ENCODE data around the gene ITPR1. TPM values are rescaled to one million over a fixed set of nuclear protein-coding genes. Genes with fewer than 3 reads are reported as not detected.

Gene ITPR1
- total and polyA plus RNA-seq, 10 of the 15 experiments (the other 5 are each of a cell fraction or from before 2014, with no cell fraction given): 12.2 to 239 (median 28.4) TPM

DNA sequence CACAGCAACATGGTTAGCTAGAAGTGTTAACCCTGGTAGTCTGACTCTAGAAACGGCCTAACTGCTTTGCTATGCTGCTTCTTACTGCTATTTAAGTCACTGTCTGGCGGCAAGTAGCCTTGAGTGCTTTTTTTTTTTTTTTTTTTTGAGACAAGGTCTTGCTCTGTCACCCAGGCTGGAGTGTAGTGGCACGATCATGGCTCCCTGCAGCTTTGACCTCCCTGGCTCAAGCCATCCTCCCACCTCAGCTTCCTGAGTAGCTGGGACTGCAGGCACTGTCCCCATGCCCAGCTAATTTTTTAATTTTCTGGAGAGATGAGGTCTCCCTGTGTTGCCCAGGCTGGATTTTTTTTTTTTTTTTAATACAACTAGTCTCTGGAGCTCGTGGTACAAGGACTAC is 93.2 kb downstream of the ITPR1 start:
- DNase-seq (ENCODE audit: low read depth, low spot score) (no peak), ATAC-seq (no peak), FAIRE-seq (no peak)
- Histone ChIP-seq H3K4me1 (ENCODE audit: control insufficient read depth, insufficient read depth, low read length) (peaks cover 13% of the 10 kb centered on the region), H3K27ac (ENCODE audit: control insufficient read depth, insufficient read depth) (no peak overlapping the region), H3K4me2 (ENCODE audit: control insufficient read depth, insufficient read depth) (no peak overlapping the region), H3K9me3 (replicated peaks; ENCODE audit: control insufficient read depth, insufficient read depth, low read length) (no peaks in the 10 kb centered on the region; the same call in 1 of the 3 replicates), H3K36me3 (ENCODE audit: control insufficient read depth in 2 of 2, insufficient read depth in 2 of 2, low read length in 1 of 2) (peaks cover 0 to 3% of the 10 kb centered on the region in 2 experiments; a peak in 2 of 4 replicates), H3K4me3 (no peak overlapping the region), H4K20me1 (ENCODE audit: control insufficient read depth, insufficient read depth) (no peaks in the 10 kb centered on the region; the same call in 1 of the 2 replicates), H3K27me3 (replicated peaks in 1 of 2; ENCODE audit: control insufficient read depth in 2 of 2, insufficient read depth in 2 of 2, low read length in 1 of 2) (no peaks in the 10 kb centered on the region), H3K79me2 (ENCODE audit: control insufficient read depth, insufficient read depth, low read length) (peaks cover 3% of the 10 kb centered on the region), H3K9ac (ENCODE audit: control insufficient read depth, insufficient read depth, low read length) (no peak overlapping the region), H2AFZ (ENCODE audit: control insufficient read depth, low read depth, low read length) (no peak overlapping the region)
- POLR2A ChIA-PET: interaction anchor here (0.5 to 0.6 kb wide), 2 partner anchors 78 to 1184 kb away, joined by 3 to 8 read pairs; no protein-coding TSS in a partner anchor
- no peak for TF ChIP-seq WRNIP1 (IDR thresholded peaks at IDR 0.05; ENCODE audit: borderline replicate concordance, low read depth, low read length)
- BruUV-seq (replicated peaks): no TSS peak
- in situ Hi-C loops (cut with MboI): no loop called here
- RAD21 ChIA-PET (ENCODE audit: unreplicated experiment): interaction anchor here (1.1 to 4.6 kb wide), 4 partner anchors 47 to 236 kb away, joined by 3 to 26 read pairs (median 10); no protein-coding TSS in a partner anchor
- intact Hi-C loops (cut with micrococcal nuclease; ENCODE audit: unreplicated experiment): no loop called here
- SMC1A ChIA-PET (ENCODE audit: uncharacterized antibody, unreplicated experiment): interaction anchor here (0.6 to 1.7 kb wide), 9 partner anchors 10 to 369 kb away, joined by 3 to 5 read pairs (median 4); no protein-coding TSS in a partner anchor
- 30% methylated on average over 3 of the region's 4 CpGs for WGBS (ENCODE audit: insufficient coverage, insufficient replicate concordance, low lambda C conversion rate, missing lambda C conversion rate)
- CTCF ChIA-PET: interaction anchor here (0.6 to 1.7 kb wide), 4 partner anchors 44 to 712 kb away, joined by 3 to 4 read pairs (median 3); no protein-coding TSS in a partner anchor

DNA sequence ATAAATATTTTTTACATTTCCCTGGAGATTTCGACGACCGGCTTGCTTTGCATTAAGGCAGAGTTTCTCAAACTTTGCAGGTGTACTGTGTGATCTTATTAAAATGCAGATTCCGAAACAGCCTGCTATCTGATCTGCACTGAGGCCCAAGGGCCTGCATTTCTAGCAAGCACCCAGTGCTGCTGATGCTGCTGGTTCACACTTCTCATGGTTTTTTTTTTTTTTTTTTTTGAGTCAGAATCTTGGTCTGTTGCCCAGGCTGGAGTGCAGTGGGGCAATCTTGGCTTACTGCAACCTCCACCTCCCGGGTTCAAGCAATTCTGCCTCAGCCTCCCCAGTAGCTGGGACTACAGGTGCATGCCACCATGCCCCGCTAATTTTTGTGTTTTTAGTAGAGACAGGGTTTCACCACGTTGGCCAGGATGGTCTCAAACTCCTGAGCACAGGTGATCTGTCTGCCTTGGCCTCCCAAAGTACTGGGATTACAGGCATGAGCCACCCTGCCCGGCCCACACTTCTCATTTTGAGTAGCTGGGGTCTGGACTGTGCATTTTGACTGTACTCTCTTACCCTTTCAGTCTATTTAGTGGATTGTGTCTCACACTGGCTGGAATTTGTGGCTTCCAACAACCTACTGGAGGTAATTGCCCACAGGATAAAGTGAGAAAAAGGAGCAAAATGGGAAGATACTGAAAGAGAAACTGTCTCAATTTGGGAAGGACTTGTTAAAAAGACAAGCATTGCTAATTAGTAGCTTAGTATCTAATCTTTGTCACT is 94.1 kb downstream of the ITPR1 start:
- FAIRE-seq (no peak), ATAC-seq (peak; percentile 59), DNase-seq (ENCODE audit: low read depth, low spot score) (no peak)
- no TSS peak for BruUV-seq (replicated peaks)
- Histone ChIP-seq H3K36me3 (ENCODE audit: control insufficient read depth in 2 of 2, insufficient read depth in 2 of 2, low read length in 1 of 2) (peaks cover 0 to 3% of the 10 kb centered on the region in 2 experiments; a peak in 2 of 4 replicates), H4K20me1 (ENCODE audit: control insufficient read depth, insufficient read depth) (no peaks in the 10 kb centered on the region; the same call in 1 of the 2 replicates), H3K4me1 (ENCODE audit: control insufficient read depth, insufficient read depth, low read length) (peaks cover 13% of the 10 kb centered on the region), H3K9ac (ENCODE audit: control insufficient read depth, insufficient read depth, low read length) (peak overlapping the region; percentile 6; the same call in 1 of the 2 replicates), H3K4me3 (no peak overlapping the region), H3K27me3 (replicated peaks in 1 of 2; ENCODE audit: control insufficient read depth in 2 of 2, insufficient read depth in 2 of 2, low read length in 1 of 2) (no peaks in the 10 kb centered on the region), H3K27ac (ENCODE audit: control insufficient read depth, insufficient read depth) (no peak overlapping the region; the same call in 1 of the 2 replicates), H3K9me3 (replicated peaks; ENCODE audit: control insufficient read depth, insufficient read depth, low read length) (no peaks in the 10 kb centered on the region; the same call in 1 of the 3 replicates), H3K79me2 (ENCODE audit: control insufficient read depth, insufficient read depth, low read length) (peaks cover 3% of the 10 kb centered on the region), H3K4me2 (ENCODE audit: control insufficient read depth, insufficient read depth) (no peak overlapping the region), H2AFZ (ENCODE audit: control insufficient read depth, low read depth, low read length) (no peak overlapping the region)
- POLR2A ChIA-PET: interaction anchor here (0.6 to 1.5 kb wide), 3 partner anchors 94 to 1183 kb away, joined by 3 to 4 read pairs (median 3); partner anchors contain the start of gene ITPR1
- CTCF ChIA-PET: interaction anchor here (0.7 to 2.6 kb wide), 10 partner anchors 9 to 484 kb away, joined by 3 to 11 read pairs (median 4); no protein-coding TSS in a partner anchor
- SMC1A ChIA-PET (ENCODE audit: uncharacterized antibody, unreplicated experiment): interaction anchor here (0.6 to 2.2 kb wide), 13 partner anchors 9 to 237 kb away, joined by 3 to 9 read pairs (median 3); no protein-coding TSS in a partner anchor
- in situ Hi-C loops (cut with MboI) (no loop called here), intact Hi-C loops (cut with micrococcal nuclease; ENCODE audit: unreplicated experiment) (no loop called here)
- WGBS (ENCODE audit: insufficient coverage, insufficient replicate concordance, low lambda C conversion rate, missing lambda C conversion rate): 44% methylated on average over 8 of the region's 8 CpGs
- RAD21 ChIA-PET (ENCODE audit: unreplicated experiment): interaction anchor here (1.1 to 2.7 kb wide), 4 partner anchors 47 to 237 kb away, joined by 3 to 15 read pairs (median 8); partner anchors contain the start of gene ITPR1
- TF ChIP-seq CBX3 (IDR thresholded peaks at IDR 0.05; ENCODE audit: borderline replicate concordance, low read depth) (no peak), CEBPB (IDR thresholded peaks at IDR 0.05; ENCODE audit: borderline replicate concordance in 1 of 2, low read depth in 2 of 2, low read length in 2 of 2) (no peak), IKZF1 (conservative IDR thresholded peaks at IDR 0.05) (peak; percentile 50), EED (IDR thresholded peaks at IDR 0.05; ENCODE audit: low read depth) (peak; percentile 38; the same call in 1 of the 2 replicates), RUNX3 (IDR thresholded peaks at IDR 0.05; ENCODE audit: low read length) (0 out of 2 replicates have a peak, but pooled peaks have one; percentile 9), FOXK2 (IDR thresholded peaks at IDR 0.05) (no peak), JUNB (IDR thresholded peaks at IDR 0.05) (peak; percentile 33; the same call in 1 of the 2 replicates)
- TF ChIP-seq, protein P1, sequence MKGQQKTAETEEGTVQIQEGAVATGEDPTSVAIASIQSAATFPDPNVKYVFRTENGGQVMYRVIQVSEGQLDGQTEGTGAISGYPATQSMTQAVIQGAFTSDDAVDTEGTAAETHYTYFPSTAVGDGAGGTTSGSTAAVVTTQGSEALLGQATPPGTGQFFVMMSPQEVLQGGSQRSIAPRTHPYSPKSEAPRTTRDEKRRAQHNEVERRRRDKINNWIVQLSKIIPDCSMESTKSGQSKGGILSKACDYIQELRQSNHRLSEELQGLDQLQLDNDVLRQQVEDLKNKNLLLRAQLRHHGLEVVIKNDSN (IDR thresholded peaks at IDR 0.05; ENCODE audit: borderline replicate concordance, extremely low read length, insufficient read depth, low read depth, low read length): no peak
- TF ChIP-seq, protein P2, sequence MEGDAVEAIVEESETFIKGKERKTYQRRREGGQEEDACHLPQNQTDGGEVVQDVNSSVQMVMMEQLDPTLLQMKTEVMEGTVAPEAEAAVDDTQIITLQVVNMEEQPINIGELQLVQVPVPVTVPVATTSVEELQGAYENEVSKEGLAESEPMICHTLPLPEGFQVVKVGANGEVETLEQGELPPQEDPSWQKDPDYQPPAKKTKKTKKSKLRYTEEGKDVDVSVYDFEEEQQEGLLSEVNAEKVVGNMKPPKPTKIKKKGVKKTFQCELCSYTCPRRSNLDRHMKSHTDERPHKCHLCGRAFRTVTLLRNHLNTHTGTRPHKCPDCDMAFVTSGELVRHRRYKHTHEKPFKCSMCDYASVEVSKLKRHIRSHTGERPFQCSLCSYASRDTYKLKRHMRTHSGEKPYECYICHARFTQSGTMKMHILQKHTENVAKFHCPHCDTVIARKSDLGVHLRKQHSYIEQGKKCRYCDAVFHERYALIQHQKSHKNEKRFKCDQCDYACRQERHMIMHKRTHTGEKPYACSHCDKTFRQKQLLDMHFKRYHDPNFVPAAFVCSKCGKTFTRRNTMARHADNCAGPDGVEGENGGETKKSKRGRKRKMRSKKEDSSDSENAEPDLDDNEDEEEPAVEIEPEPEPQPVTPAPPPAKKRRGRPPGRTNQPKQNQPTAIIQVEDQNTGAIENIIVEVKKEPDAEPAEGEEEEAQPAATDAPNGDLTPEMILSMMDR (IDR thresholded peaks at IDR 0.05 in 2 of 3, conservative IDR thresholded peaks at IDR 0.05 in 1 of 3; ENCODE audit: control insufficient read depth in 2 of 3, extremely low read depth in 1 of 3, insufficient read depth in 1 of 3, low read depth in 3 of 3, low read length in 3 of 3): no peak
- TF ChIP-seq, protein P3, sequence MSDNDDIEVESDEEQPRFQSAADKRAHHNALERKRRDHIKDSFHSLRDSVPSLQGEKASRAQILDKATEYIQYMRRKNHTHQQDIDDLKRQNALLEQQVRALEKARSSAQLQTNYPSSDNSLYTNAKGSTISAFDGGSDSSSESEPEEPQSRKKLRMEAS (IDR thresholded peaks at IDR 0.05; ENCODE audit: low read depth, low read length): no peak

Measured in GM12878 (cell line).